ENCODE data around the gene SERPINB7.

The SERPINB7 gene

GRCh38 chr18:63787673-63788072 lies 12.5 kb downstream of the SERPINB7 start:
- DNase-seq (ENCODE audit: low read depth) = no peak

DNA sequence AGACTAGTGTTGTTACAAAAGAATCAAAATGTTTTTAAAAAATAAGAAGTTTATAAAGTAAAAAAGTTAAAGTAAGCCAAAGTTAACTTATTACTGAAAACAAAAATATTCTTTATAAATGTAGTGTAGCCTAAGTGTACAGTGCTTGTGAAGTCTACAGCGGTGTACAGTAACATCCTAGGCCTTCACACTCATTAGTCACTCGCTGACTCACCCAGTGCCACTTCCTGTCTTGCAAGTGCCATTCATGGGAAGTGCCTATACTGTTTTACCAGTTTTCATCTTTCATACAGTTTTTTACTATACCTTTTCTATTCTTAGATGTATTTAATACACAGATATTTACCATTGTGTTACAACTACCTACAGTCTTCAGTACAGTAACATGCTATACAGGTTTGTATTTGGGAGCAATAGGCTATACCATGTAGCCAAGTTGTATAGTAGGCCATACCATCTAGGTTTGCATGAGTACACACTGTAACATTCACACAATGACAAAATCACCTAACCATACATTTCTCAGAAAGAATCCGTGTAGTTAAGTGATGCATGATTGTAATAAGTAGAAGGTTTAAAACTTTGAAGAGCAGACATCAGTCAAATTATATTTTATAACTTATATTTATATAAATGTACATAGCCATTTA lies 13.4 kb downstream of the SERPINB7 start:
- peak; percentile 19 for DNase-seq (ENCODE audit: low read depth)

GRCh38 chr18:63789327-63789726 lies 14.1 kb downstream of the SERPINB7 start:
- DNase-seq (ENCODE audit: low read depth) = no peak

- DNase-seq (ENCODE audit: low read depth) = no peak
Measured at GRCh38 chr18:63795606-63796005, 20.4 kb downstream of the SERPINB7 start.

DNA sequence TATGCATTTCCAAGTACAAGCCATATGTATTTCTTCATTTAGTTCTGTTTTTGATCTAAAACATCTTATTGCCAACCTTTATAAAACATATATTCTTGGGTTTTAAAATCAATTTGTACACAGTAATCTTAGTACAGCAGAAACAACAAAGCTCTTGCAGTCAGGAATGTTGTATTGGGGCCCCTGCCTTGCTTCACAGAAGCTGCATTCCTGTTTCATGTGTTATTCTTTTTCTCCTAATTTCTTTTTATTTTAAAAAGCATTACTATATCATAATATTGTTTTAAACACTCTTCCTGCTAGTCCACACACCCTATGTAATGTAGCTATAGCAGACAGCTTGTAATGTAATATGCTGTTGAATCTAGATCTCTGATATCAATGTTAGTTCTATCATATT lies 24.0 kb downstream of the SERPINB7 start:
- DNase-seq (ENCODE audit: low read depth) = no peak

DNA sequence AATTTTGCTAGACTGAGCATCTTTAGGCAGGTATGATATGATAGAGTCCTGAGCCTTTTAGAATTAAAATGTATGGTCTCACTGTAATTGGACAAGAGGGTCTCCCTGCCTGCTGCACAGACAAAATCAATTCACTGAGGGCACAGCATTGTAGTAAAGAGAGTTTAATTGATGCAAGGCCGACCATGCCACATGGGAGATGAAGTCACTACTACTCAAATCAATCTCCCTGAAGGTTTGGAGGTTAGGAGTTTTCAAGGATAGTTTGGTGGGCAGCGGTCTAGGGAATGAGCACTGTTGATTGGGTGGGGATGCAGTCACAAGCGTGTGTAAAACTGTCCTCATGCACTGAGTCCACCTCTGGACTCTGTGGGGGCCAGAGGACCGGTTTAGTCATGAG lies 26.1 kb downstream of the SERPINB7 start:
- DNase-seq (ENCODE audit: low read depth) = no peak

GRCh38 chr18:63808125-63808524 lies 32.9 kb downstream of the SERPINB7 start:
- DNase-seq (ENCODE audit: low read depth) = no peak

- no peak for DNase-seq (ENCODE audit: low read depth)
Measured at GRCh38 chr18:63817441-63818051, 42.3 kb downstream of the SERPINB7 start.

DNA sequence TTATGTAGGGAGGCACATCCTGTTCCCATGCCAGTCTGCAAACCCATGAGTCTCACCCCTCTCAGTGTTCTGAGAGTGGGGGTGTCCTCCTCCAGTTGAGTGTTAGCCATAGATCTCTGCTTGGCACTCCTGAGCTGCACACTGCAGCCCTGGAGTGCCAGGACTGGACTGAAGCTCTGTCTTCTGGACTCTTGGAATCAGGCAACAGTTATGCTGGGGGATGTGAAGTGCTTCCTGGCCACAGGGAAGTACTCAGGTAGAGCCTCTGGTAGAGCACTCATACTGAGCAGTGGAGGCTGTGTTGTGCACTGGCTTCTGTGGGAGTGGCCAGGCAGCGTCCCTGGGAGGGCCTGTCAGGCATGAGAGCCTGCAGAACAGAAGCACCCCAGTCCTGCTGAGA lies 43.0 kb downstream of the SERPINB7 start:
- DNase-seq (ENCODE audit: low read depth) = no peak

DNA sequence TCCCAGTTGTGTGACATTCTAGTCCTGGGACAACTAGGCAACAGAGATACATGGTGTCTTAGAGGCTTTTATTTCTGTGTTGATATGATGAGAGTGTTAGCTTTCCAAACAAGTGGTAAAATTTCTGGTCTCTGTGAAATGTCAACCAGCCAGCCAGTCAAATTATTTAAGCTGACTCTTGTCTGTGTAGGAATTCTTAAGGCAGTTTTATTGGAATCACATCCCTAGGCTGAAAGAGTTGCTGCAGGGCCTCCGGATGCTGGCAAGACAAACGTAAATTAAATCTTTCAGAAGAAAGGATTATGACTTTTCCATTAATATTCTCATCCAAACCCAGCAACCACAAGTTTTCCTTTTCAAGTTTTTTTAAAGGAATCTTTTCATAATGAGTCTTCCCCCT lies 44.6 kb downstream of the SERPINB7 start:
- DNase-seq (ENCODE audit: low read depth) = no peak

- DNase-seq (ENCODE audit: low read depth) = no peak
Measured at GRCh38 chr18:63820694-63821093, 45.5 kb downstream of the SERPINB7 start.

DNA sequence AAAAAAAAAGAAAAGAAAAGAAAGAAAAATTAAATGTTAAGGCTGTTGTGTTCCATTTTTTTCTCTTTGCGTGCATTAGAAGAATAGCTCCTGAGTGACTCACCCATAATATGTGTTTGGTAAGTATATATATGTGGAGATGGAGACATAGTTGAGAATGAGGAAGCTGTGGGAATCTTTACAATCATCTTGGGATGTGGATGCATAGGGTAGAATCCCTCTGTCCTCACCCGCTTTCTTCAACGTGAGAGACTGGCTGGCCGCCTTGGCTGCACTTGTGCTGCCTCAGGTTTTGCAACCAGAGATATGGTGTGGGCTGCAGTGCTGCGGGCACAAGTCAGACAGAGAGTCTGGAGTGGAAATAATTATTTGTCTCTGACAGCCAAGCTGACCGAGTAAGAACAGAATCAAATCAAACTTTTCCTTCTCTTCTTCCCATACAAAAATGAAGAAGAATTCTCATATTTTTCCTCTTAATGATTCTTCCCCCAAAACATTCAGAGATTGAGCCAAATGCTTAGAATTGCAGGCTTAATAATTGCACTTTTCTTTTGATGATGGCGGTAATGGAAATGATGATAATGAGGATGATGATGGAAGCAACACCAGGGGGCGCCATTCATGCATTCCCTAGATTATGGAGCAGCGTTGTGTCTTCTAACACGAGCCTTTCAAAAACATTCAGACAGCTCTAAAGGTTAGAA lies 48.5 kb downstream of the SERPINB7 start:
- DNase-seq (ENCODE audit: low read depth) = no peak

- DNase-seq (ENCODE audit: low read depth) = no peak
Measured at GRCh38 chr18:63824220-63824525, 49.0 kb downstream of the SERPINB7 start.

- DNase-seq (ENCODE audit: low read depth) = no peak
Measured at GRCh38 chr18:63828120-63828519, 52.9 kb downstream of the SERPINB7 start.

DNA sequence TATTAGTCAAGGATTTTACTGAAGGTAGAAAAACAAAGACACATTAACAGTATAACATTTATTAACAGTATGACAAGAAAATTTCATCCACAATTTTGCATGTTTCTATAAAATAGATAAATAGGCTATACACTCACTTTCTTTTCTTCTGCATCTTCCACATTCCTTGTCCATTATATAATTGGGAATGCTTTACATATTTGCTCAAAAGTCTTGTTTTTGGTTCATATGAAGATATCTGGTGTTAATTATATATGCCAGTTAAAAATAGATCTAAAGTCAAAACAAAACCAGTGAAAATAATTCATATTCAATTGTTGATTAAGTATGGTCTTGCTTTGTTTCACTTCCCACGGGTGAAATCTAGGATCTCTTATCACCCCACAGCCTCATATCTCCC lies 53.4 kb downstream of the SERPINB7 start:
- DNase-seq (ENCODE audit: low read depth) = no peak

DNA sequence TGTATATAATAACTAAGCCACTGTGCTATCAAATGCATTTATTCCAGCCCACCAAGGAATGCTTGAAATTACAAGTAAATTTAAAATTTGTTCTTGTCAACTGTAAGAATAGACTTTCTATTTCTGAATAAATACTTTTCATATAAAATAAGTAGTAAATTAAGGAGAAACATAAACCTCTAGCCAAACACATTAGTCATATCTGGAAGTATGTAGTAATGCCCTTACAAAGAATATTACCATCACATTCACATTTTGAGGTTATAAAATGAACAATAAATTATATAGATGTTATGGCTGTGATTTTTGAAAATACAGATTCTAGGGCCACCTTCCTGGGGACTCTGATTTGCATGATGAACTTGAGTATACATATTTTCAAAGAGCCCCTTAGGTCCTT lies 54.7 kb downstream of the SERPINB7 start:
- DNase-seq (ENCODE audit: low read depth) = no peak

DNA sequence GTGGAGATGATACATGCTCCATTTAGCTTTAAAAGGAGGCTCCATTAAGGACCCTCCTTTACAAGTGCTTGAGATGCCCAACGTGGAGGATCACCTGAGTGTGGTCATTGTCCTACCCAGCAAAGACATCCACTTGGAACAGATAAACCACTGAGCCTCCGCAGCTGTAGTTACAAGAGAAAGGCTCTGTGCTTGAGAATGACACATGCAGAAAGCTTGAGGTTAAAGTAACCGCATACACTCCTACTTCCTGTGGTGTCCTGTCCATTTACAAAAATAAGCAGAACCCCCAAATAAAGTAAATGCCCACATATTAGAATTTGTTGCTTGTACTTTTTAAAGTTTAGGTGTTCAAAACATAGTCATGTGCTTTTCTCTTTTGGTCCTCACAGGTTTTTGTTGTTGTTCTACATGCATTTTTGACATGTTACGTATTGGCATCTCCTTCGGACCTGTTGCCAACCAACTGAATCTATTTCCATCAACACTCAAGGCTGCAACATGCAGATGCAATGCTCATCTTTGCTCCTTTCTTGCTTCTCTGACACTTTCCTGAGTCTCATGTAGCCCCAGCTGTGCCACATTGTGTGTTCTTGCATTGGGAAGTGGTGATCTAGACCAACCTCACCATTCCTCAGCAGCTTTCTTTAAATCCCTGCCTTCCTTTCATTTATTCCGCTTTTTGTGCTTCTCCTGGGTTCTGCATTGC lies 56.0 kb downstream of the SERPINB7 start:
- DNase-seq (ENCODE audit: low read depth) = no peak

DNA sequence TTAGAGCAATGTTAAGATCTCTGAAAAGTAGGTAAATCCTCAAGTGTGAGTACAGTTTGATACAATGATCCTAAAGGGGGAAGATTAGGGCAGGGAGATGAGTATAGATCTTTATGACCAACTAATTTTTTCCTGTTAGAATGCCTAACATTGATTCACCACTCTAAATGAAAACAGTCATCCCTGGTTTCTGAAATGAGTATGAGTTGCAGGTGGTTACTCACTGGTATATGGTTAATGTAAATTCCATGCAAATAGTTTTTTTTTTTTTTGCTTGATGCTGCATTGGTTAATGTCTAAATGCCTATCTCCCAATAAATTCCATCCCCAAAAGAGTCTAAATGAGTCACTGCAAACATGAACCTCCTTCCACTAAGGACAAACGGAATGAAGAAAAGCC lies 57.3 kb downstream of the SERPINB7 start:
- no peak for DNase-seq (ENCODE audit: low read depth)

- no peak for DNase-seq (ENCODE audit: low read depth)
Measured at GRCh38 chr18:63834471-63835113, 59.4 kb downstream of the SERPINB7 start.

DNA sequence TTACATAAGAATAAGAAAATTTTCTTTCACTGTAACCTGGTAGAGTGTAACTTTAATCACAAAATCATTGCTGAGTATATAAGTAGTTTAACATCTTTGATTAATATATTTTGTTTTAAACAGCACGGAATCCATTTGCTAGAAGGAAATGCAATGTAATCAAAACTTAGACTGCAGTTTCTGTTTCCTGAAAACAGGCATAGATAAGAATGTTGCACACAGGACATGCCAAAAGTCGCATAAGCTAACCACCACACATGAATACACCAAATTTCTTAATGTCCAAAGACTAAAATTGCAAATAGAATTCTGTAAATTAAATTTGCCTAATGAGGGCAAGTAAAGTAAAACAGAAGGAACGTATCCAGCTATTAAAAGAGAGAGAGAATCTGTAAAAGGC lies 61.2 kb downstream of the SERPINB7 start:
- DNase-seq (ENCODE audit: low read depth) = no peak

GRCh38 chr18:63837590-63837989 lies 62.4 kb downstream of the SERPINB7 start:
- no peak for DNase-seq (ENCODE audit: low read depth)

- no peak for DNase-seq (ENCODE audit: low read depth)
Measured at GRCh38 chr18:63843008-63843407, 67.8 kb downstream of the SERPINB7 start.

DNA sequence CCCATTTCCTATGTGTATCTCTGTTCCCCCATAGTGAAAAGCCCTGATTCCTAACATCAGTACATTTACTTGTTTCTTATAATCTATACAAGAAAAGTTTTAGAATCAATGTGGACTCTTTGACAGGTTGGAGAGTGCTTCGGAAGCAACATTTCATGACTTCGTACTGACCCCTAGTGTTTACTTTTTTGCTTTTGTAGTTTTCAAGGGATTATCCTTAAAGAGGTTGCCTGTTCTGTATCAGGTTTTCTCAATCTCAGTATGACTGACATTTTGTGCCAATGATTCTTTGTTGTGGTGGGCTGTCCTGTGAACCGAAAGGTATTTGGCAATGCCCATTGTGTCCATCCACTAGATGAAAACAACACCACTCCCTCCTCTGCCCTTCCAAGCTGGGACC lies 69.0 kb downstream of the SERPINB7 start:
- DNase-seq (ENCODE audit: low read depth) = no peak
